HG03095 (cell line): Measurements from ENCODE around the gene RCSD1.
A peak's percentile ranks its signal among the peaks of the same experiment; 100 is the strongest.
"Not testable (repeated sequence)": the region's sequence is repeated elsewhere in the genome, so short reads cannot be mapped to it uniquely, and the experiment has no call there.

ENCODE experiments used
- ATAC-seq: cut with Tn5 transposase; IDR thresholded peaks from one replicate; pipeline ENCODE4 v1.9.1; 2021; ENCODE audit warnings: moderate library complexity; ENCODE audit not compliant: unreplicated experiment

The RCSD1 gene

GRCh38 chr1:167734841-167735240 is 104.8 kb downstream of the RCSD1 start:
- ATAC-seq, result no peak

DNA sequence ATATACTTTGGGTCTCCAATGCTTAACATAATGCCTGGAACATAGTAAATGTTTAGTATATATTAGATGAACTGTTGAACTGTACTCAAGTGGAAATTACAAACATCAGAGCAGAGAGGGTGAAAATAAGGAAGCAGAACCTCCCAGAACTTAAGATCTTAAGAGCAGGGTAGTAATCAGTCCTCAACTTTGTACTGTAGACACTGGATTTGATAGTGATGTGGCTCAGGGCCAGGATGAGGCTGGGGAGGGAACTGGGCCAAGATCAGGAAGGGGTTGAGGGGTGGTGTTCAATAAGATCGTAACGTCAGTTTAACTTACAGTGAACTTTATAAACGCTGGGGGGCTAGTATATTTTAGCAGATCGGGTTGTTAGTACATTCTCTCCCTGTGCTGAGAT is 107.1 kb downstream of the RCSD1 start:
- no peak for ATAC-seq

- ATAC-seq, result no peak
Observed at GRCh38 chr1:167738158-167738557, 108.1 kb downstream of the RCSD1 start.

DNA sequence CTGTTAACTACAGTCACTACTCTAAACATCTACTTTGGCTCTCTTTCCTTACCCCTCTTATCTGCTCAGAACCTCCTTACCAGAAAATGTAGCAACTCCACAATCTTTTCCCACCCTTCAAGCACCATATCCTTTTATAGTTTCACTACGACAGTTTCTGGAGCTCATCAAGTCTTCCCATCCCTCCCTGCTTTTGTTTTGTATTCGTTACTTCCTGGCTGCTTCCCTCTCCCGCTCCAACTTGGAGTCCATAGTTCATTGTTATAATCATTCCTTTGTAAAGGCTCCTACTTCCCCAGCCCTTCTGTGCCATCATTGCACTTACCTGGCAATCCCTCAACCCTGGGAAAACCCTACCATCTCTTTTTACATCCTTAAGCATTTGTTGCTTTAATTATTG is 109.7 kb downstream of the RCSD1 start:
- ATAC-seq, result no peak

- not testable (repeated sequence) for ATAC-seq
Observed at GRCh38 chr1:167741103-167741502, 111.1 kb downstream of the RCSD1 start.

- not testable (repeated sequence) for ATAC-seq
Observed at GRCh38 chr1:167742392-167743057, 112.5 kb downstream of the RCSD1 start.

GRCh38 chr1:167744901-167745300 is 114.9 kb downstream of the RCSD1 start:
- ATAC-seq, result no peak

GRCh38 chr1:167746013-167746672 is 116.1 kb downstream of the RCSD1 start:
- no peak for ATAC-seq

- no peak for ATAC-seq
Observed at GRCh38 chr1:167746988-167747655, 117.1 kb downstream of the RCSD1 start.

- no peak for ATAC-seq
Observed at GRCh38 chr1:167747988-167748387, 118.0 kb downstream of the RCSD1 start.

DNA sequence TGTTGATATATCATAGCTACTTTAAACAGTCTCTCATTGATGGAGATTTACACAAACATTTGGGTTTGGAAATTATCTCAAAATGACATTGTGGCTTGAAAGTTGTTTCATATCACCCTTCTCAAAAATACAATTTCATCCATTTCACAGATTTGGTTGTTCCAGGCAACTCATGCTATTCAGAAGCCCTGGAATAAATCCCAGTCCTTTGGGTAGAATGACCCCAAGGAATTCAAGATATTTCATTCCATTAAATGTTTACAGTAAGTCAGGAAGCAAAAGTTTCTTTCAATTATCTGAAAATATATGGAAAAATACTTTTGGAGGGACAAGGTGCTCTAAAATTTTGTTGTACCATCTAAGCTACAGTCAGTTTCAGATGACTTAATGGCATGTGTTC is 118.9 kb downstream of the RCSD1 start:
- no peak for ATAC-seq

DNA sequence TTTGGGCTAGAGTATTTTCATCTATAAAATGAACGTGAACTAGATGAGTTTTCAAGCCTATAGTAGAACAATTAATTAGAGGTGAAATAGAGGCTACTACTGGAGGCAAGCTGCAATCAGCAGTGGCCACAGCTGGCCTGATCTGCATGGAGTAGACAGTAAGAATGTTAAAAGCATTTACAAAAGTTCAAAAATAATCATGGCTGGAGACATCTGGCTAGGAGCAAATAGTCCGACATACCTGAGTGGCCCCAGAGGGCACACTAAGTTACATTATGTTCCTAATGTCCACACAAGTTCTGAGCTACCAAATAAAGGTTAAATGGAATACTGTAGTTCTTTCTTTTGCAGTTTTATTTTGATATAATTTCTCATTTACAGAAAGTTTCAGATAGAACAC is 119.7 kb downstream of the RCSD1 start:
- no peak for ATAC-seq

- no peak for ATAC-seq
Observed at GRCh38 chr1:167750641-167751040, 120.6 kb downstream of the RCSD1 start.

DNA sequence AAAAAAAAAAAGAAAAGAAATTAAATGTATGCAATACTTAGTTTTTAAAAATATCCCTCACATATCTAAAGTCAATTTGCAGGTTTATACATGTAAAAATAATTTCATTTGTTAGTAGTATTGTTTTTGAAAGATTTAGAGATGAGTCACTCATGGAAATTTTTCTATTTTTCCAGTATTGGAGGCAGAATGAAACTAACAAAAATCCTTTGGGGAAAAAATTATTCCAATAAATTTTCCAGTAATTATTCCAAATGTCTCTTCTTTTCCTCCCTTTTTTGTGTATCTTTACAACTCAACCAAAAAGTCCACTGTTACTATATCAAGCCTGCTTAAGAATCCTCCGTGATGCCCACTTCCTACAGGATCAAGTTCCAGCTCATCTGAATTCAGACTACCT is 121.6 kb downstream of the RCSD1 start:
- ATAC-seq, result no peak

GRCh38 chr1:167752219-167752985 is 122.4 kb downstream of the RCSD1 start:
- ATAC-seq, result peak; percentile 6

DNA sequence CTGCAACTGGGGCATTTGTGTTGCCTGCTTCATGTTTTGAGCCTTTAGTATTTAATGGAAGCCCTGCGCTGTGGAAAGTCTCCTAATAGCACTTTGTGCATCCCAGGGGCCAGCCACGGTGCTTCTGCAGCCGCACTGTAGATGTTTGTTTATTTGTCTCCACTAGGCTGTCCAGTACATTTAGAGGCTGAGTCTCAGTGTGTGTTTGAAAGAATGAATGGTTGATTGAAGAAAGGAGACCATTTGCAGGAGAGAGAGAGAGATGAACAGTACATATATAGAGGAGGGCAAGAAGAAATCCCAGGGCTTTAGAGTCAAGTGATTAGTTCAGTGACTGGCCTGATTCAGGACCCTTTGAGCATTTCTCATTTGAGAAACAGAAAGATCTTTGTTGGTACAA is 125.6 kb downstream of the RCSD1 start:
- no peak for ATAC-seq
